K562 (cell line): ENCODE measurements around the gene PACS2. TPM values are rescaled to one million over a fixed set of nuclear protein-coding genes. Genes with fewer than 3 reads are reported as not detected.

Experiments
- ATAC-seq: fragments of 200-7000 bp; cut with Tn5 transposase; 3 replicates; pipeline ENCODE4 v1.9.1; 2020; ENCODE audit warnings: moderate library complexity
- BruUV-seq: library from RNA; stranded (reverse); fragments of 400-500 nt; replicated peaks from 2 replicates; lab custom pipeline; 2021; lab: Mats Ljungman, UMichigan
- CTCF ChIA-PET: fragments of 300-600 bp; formaldehyde crosslinking; extraction: SDS; loops from one replicate; lab custom pipeline; 2021; ENCODE audit warnings: low intra/inter-chr PET ratio; lab: Yijun Ruan, JAX
- POLR2A ChIA-PET: fragments of 300-600, 350-650 bp; sonication (Branson Sonifier 250); formaldehyde crosslinking; extraction: SDS; loops from one replicate; lab custom pipeline; 2021; ENCODE audit warnings: antibody characterized with exemption, inconsistent platforms; lab: Yijun Ruan, JAX
- DNase-seq, 4 experiments: peaks; one replicate each; pipeline versions ENCODE4 v3.0.0 to v3.0.0-alpha.2; 2011 to 2018; ENCODE audit warnings: low spot score in 3 of 4, mixed read lengths in 3 of 4; ENCODE audit errors: extremely low read depth in 1 of 4
- FAIRE-seq: peaks from 2 replicates; lab custom pipeline; 2011; peaks lifted over from hg19 to GRCh38; lab: Jason Lieb, UNC
- H2AFZ ChIP-seq: 2 replicates; pipeline ENCODE4 v1.6.0; 2011; ENCODE audit warnings: low read depth, low read length, control low read depth, inconsistent platforms
- H3K27ac ChIP-seq: fragments of 200-600 bp; 3 replicates; pipeline ENCODE4 v1.8.0; 2011; ENCODE audit warnings: low read depth, mild to moderate bottlenecking, control low read depth, inconsistent platforms, low read length, moderate library complexity, mixed read lengths; ENCODE audit errors: extremely low read depth
- H3K27me3 ChIP-seq, 2 experiments: fragments of 300-600 bp in 1 of 2; 2 replicates in 1 of 2; 3 replicates in 1 of 2; pipeline versions ENCODE4 v1.6.0 to v1.8.0; 2011; ENCODE audit warnings: inconsistent platforms in 2 of 2, low read length in 2 of 2, mild to moderate bottlenecking in 1 of 2, mixed read lengths in 1 of 2, moderate library complexity in 1 of 2; ENCODE audit not compliant: control insufficient read depth in 2 of 2, insufficient read depth in 2 of 2
- H3K36me3 ChIP-seq: fragments of 300-600 bp; 3 replicates; pipeline ENCODE4 v1.8.0; 2011; ENCODE audit warnings: mild to moderate bottlenecking, low read length, inconsistent platforms; ENCODE audit not compliant: control insufficient read depth, insufficient read depth
- H3K4me1 ChIP-seq, 2 experiments: fragments of 200-600 bp in 1 of 2; replicated peaks in 1 of 2; 2 replicates in 1 of 2; 3 replicates in 1 of 2; pipeline versions ENCODE4 v1.5.1 to v1.8.0; 2011; ENCODE audit warnings: inconsistent platforms in 2 of 2, low read length in 2 of 2, mild to moderate bottlenecking in 1 of 2, mixed read lengths in 1 of 2, moderate library complexity in 1 of 2; ENCODE audit not compliant: control insufficient read depth in 2 of 2, insufficient read depth in 2 of 2
- H3K4me2 ChIP-seq: 2 replicates; pipeline ENCODE4 v1.6.1; 2011; ENCODE audit warnings: low read length, control low read depth, inconsistent platforms, mixed read lengths; ENCODE audit not compliant: insufficient read depth
- H3K4me3 ChIP-seq: fragments of 200-600 bp; sonication (generic), shearing (Covaris generic); 2 replicates; pipeline ENCODE4 v1.5.1; 2016; ENCODE audit warnings: control low read depth, inconsistent platforms
- H3K79me2 ChIP-seq: fragments of 200-600 bp; 3 replicates; pipeline ENCODE4 v1.8.0; 2011; ENCODE audit warnings: low read length, inconsistent platforms; ENCODE audit not compliant: control insufficient read depth, insufficient read depth
- H3K9ac ChIP-seq, 2 experiments: 2 replicates each; pipeline versions ENCODE4 v1.6.0 to v1.6.1; 2011; ENCODE audit warnings: low read depth in 2 of 2, low read length in 2 of 2, control low read depth in 1 of 2, inconsistent platforms in 1 of 2, mild to moderate bottlenecking in 1 of 2, mixed read lengths in 1 of 2; ENCODE audit not compliant: insufficient read depth in 1 of 2
- H3K9me1 ChIP-seq: one replicate; pipeline ENCODE4 v1.6.0; 2011; ENCODE audit warnings: inconsistent platforms, mild to moderate bottlenecking, low read length, moderate library complexity; ENCODE audit not compliant: control insufficient read depth, insufficient read depth
- H3K9me3 ChIP-seq: replicated peaks from 2 replicates; pipeline ENCODE4 v1.5.1; 2011; ENCODE audit warnings: low read depth, low read length, inconsistent platforms; ENCODE audit not compliant: control insufficient read depth, insufficient read depth
- H4K20me1 ChIP-seq: replicated peaks from 2 replicates; pipeline ENCODE4 v1.6.1; 2011; ENCODE audit warnings: low read length, inconsistent platforms, mixed read lengths; ENCODE audit not compliant: control insufficient read depth, insufficient read depth
- SIN3A ChIP-seq, 2 experiments: fragments of 150-350 bp in 1 of 2; IDR thresholded peaks; 2 replicates each; pipeline ENCODE4 v1.6.1; 2011 to 2016; ENCODE audit warnings: borderline replicate concordance in 2 of 2, low read depth in 2 of 2, low read length in 2 of 2, mild to moderate bottlenecking in 2 of 2, moderate library complexity in 2 of 2; ENCODE audit not compliant: control insufficient read depth in 1 of 2
- ZNF23 ChIP-seq: fragments of 250-450 bp; sonication (Bioruptor Pico); IDR thresholded peaks from 2 replicates; pipeline ENCODE4 v1.4.0; 2020; ENCODE audit warnings: mild to moderate bottlenecking
- WGBS: fragments of 100-300 bp; shearing (Covaris generic); methylation state at CpG from one replicate; pipeline ENCODE4 v1.1.6; 2016; ENCODE audit warnings: low coverage, mixed read lengths; ENCODE audit not compliant: insufficient coverage; ENCODE audit errors: missing lambda C conversion rate; 5-methylcytosine and 5-hydroxymethylcytosine counted together
- in situ Hi-C: fragments of 300-500 bp; cut with MboI; formaldehyde crosslinking; loops from 4 replicates; pipeline ENCODE4 v1.15.0; 2018; ENCODE audit warnings: inconsistent platforms, mixed read lengths
- intact Hi-C: fragments of 100-400 bp; cut with micrococcal nuclease; formaldehyde crosslinking; loops from 2 replicates; pipeline ENCODE4 v1.14.2; 2022
- polyA plus RNA-seq, 8 experiments: library from polyadenylated mRNA; depleted of rRNA in 4 of 8; stranded (reverse) in 5 of 8; unstranded in 3 of 8; fragments of >200 nt; fragmentation: Nextera tagmentation in 2 of 8; fragmentation: Illumina TruSeq in 1 of 8; extraction: Ambion mirVana in 2 of 8; extraction: Trizol in 1 of 8; gene quantifications; 2 replicates each; pipeline versions ENCODE4 v1.2.1 to v1.2.3, GENCODE V29; 2011 to 2014; ENCODE audit warnings: inconsistent platforms in 1 of 8, missing spikeins in 1 of 8
- total RNA-seq, 7 experiments: library from RNA; depleted of rRNA in 6 of 7; stranded (reverse); fragments of >200 nt in 6 of 7; fragmentation: Illumina TruSeq in 2 of 7; extraction: Trizol in 2 of 7; gene quantifications; 2 replicates each; pipeline versions ENCODE4 v1.2.1 to v1.2.3, GENCODE V29; 2011 to 2021; ENCODE audit warnings: low replicate concordance in 1 of 7
- TF ChIP-seq, protein P1 (sequence below), 2 experiments: fragments of 450-650 bp in 1 of 2; IDR thresholded peaks; 2 replicates each; pipeline ENCODE4 v1.6.1; 2011 to 2017; ENCODE audit warnings: low read depth in 2 of 2, antibody characterized with exemption in 1 of 2, borderline replicate concordance in 1 of 2, low read length in 1 of 2, mild to moderate bottlenecking in 1 of 2, mixed read lengths in 1 of 2; ENCODE audit not compliant: control insufficient read depth in 1 of 2
- TF ChIP-seq, protein P2 (sequence below): fragments of 450-650 bp; IDR thresholded peaks from 2 replicates; pipeline ENCODE4 v1.6.1; 2016; ENCODE audit warnings: mild to moderate bottlenecking, moderate library complexity

The PACS2 gene
- total and polyA plus RNA-seq, 9 of the 15 experiments (the other 6 are each of a cell fraction or from before 2014, with no cell fraction given), result 0.11 to 20.8 (median 9.9) TPM

DNA sequence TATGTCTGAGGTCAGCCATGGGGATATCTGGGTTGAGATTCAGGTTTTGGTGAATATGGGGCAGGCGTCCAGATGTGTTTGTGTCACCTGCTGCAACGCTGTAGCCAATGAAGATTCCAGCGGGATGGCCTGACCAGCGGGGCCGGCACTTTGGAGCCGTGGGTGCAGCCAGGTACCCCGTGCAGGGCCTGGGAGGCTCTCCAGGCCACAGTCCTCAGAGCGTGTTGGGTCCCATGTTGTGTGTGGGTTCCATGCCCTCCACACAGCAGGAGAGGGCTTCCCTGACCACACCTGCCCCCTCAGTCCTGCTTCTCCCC, 80.9 kb downstream of the PACS2 start (continued):
- TF ChIP-seq SIN3A (IDR thresholded peaks at IDR 0.05; ENCODE audit: borderline replicate concordance in 2 of 2, control insufficient read depth in 1 of 2, low read depth in 2 of 2, low read length in 2 of 2), result no peak
- TF ChIP-seq ZNF23, result no peak
- TF ChIP-seq, all 486 proteins: peak for 0

DNA sequence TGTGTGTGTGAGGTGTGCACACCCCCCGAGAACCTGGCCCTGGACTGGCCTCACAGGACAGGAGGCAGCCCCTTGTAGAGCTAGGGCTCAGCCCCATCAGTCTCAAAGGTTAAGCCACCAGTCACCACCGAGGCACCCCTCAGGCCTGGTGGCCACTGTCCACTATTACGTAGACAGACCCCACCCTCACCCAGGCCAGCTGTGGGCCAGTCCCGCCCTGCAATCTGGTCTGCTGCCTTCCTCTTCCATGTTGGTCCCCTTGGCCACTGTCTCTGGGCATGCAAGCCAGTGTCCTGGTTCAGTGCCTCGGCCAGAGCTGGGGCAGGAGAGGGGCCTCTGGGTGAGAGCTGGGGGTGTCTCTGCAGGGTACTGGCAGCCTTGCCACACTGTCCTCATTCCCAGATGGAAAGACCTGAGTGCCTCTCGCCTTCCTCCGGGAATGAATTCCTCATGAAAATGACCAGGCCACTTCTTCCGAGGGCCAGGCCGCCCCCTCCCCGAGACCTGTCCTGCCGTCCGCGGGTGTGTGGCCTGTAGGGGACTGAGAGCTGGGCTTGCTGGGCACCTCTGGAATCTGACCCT, 82.9 kb downstream of the PACS2 start:
- Histone ChIP-seq H3K4me3 (no peak overlapping the region), H3K27me3 (no peaks in the 10 kb centered on the region), H3K36me3 (peaks cover 21% of the 10 kb centered on the region; the same call in 2 of the 3 replicates), H4K20me1 (no peaks in the 10 kb centered on the region), H3K27ac (peak overlapping the region; percentile 92), H3K9me1 (no peaks in the 10 kb centered on the region), H3K9me3 (peaks cover 7% of the 10 kb centered on the region), H3K4me1 (peaks cover 5 to 61% of the 10 kb centered on the region in 2 experiments; a peak in 4 of 5 replicates), H2AFZ (peak overlapping the region; percentile 89), H3K4me2 (0 out of 2 replicates have a peak overlapping the region, but pooled peaks have one; percentile 79), H3K79me2 (peaks cover 16% of the 10 kb centered on the region), H3K9ac (peak overlapping the region in 1 of 2 experiments; percentile 88; a peak in 3 of 4 replicates)
- no peak for DNase-seq
- no peak for FAIRE-seq
- BruUV-seq, result no TSS peak
- 96% methylated on average over 4 of the region's 13 CpGs for WGBS
- POLR2A ChIA-PET, result interaction anchor here (0.8 kb wide), 1 partner anchor 88 kb away, joined by 3 read pairs; no protein-coding TSS in a partner anchor
- ATAC-seq, result no peak
- CTCF ChIA-PET, result no interaction called here
- intact Hi-C loops (no loop called here), in situ Hi-C loops (no loop called here)
- TF ChIP-seq, protein P1, sequence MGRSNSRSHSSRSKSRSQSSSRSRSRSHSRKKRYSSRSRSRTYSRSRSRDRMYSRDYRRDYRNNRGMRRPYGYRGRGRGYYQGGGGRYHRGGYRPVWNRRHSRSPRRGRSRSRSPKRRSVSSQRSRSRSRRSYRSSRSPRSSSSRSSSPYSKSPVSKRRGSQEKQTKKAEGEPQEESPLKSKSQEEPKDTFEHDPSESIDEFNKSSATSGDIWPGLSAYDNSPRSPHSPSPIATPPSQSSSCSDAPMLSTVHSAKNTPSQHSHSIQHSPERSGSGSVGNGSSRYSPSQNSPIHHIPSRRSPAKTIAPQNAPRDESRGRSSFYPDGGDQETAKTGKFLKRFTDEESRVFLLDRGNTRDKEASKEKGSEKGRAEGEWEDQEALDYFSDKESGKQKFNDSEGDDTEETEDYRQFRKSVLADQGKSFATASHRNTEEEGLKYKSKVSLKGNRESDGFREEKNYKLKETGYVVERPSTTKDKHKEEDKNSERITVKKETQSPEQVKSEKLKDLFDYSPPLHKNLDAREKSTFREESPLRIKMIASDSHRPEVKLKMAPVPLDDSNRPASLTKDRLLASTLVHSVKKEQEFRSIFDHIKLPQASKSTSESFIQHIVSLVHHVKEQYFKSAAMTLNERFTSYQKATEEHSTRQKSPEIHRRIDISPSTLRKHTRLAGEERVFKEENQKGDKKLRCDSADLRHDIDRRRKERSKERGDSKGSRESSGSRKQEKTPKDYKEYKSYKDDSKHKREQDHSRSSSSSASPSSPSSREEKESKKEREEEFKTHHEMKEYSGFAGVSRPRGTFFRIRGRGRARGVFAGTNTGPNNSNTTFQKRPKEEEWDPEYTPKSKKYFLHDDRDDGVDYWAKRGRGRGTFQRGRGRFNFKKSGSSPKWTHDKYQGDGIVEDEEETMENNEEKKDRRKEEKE (IDR thresholded peaks at IDR 0.05; ENCODE audit: borderline replicate concordance in 1 of 2, control insufficient read depth in 1 of 2, low read depth in 2 of 2, low read length in 1 of 2), result no peak
- TF ChIP-seq, protein P2, sequence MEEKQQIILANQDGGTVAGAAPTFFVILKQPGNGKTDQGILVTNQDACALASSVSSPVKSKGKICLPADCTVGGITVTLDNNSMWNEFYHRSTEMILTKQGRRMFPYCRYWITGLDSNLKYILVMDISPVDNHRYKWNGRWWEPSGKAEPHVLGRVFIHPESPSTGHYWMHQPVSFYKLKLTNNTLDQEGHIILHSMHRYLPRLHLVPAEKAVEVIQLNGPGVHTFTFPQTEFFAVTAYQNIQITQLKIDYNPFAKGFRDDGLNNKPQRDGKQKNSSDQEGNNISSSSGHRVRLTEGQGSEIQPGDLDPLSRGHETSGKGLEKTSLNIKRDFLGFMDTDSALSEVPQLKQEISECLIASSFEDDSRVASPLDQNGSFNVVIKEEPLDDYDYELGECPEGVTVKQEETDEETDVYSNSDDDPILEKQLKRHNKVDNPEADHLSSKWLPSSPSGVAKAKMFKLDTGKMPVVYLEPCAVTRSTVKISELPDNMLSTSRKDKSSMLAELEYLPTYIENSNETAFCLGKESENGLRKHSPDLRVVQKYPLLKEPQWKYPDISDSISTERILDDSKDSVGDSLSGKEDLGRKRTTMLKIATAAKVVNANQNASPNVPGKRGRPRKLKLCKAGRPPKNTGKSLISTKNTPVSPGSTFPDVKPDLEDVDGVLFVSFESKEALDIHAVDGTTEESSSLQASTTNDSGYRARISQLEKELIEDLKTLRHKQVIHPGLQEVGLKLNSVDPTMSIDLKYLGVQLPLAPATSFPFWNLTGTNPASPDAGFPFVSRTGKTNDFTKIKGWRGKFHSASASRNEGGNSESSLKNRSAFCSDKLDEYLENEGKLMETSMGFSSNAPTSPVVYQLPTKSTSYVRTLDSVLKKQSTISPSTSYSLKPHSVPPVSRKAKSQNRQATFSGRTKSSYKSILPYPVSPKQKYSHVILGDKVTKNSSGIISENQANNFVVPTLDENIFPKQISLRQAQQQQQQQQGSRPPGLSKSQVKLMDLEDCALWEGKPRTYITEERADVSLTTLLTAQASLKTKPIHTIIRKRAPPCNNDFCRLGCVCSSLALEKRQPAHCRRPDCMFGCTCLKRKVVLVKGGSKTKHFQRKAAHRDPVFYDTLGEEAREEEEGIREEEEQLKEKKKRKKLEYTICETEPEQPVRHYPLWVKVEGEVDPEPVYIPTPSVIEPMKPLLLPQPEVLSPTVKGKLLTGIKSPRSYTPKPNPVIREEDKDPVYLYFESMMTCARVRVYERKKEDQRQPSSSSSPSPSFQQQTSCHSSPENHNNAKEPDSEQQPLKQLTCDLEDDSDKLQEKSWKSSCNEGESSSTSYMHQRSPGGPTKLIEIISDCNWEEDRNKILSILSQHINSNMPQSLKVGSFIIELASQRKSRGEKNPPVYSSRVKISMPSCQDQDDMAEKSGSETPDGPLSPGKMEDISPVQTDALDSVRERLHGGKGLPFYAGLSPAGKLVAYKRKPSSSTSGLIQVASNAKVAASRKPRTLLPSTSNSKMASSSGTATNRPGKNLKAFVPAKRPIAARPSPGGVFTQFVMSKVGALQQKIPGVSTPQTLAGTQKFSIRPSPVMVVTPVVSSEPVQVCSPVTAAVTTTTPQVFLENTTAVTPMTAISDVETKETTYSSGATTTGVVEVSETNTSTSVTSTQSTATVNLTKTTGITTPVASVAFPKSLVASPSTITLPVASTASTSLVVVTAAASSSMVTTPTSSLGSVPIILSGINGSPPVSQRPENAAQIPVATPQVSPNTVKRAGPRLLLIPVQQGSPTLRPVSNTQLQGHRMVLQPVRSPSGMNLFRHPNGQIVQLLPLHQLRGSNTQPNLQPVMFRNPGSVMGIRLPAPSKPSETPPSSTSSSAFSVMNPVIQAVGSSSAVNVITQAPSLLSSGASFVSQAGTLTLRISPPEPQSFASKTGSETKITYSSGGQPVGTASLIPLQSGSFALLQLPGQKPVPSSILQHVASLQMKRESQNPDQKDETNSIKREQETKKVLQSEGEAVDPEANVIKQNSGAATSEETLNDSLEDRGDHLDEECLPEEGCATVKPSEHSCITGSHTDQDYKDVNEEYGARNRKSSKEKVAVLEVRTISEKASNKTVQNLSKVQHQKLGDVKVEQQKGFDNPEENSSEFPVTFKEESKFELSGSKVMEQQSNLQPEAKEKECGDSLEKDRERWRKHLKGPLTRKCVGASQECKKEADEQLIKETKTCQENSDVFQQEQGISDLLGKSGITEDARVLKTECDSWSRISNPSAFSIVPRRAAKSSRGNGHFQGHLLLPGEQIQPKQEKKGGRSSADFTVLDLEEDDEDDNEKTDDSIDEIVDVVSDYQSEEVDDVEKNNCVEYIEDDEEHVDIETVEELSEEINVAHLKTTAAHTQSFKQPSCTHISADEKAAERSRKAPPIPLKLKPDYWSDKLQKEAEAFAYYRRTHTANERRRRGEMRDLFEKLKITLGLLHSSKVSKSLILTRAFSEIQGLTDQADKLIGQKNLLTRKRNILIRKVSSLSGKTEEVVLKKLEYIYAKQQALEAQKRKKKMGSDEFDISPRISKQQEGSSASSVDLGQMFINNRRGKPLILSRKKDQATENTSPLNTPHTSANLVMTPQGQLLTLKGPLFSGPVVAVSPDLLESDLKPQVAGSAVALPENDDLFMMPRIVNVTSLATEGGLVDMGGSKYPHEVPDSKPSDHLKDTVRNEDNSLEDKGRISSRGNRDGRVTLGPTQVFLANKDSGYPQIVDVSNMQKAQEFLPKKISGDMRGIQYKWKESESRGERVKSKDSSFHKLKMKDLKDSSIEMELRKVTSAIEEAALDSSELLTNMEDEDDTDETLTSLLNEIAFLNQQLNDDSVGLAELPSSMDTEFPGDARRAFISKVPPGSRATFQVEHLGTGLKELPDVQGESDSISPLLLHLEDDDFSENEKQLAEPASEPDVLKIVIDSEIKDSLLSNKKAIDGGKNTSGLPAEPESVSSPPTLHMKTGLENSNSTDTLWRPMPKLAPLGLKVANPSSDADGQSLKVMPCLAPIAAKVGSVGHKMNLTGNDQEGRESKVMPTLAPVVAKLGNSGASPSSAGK, result no peak
